CD4-positive, alpha-beta T cell treated with Interleukin-15 for 4 hours (primary cell): Measurements from ENCODE around the gene HYLS1.

ENCODE experiments used
- DNase-seq: peaks from one replicate; pipeline ENCODE4 v3.0.0-alpha.2; 2020; ENCODE audit warnings: low spot score

HYLS1 gene

DNA sequence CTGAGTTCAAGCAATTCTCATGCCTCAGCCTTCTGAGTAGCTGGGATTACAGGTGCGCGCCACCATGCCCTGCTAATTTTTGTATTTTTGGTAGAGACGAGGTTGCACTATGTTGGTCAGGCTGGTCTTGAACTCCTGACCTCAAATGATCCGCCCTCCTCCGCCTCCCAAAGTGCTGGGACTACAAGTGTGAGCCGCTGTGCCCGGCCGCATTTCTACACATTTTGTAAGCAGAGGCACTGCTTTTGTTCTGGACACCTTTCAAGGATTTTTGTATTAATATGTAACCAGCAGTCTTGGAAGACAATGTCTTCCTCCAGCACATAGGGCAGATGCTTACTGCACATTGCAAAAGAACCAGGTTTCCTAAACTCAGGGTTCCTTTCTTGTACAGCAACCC lies 47.0 kb downstream of the HYLS1 start:
- DNase-seq, result no peak

DNA sequence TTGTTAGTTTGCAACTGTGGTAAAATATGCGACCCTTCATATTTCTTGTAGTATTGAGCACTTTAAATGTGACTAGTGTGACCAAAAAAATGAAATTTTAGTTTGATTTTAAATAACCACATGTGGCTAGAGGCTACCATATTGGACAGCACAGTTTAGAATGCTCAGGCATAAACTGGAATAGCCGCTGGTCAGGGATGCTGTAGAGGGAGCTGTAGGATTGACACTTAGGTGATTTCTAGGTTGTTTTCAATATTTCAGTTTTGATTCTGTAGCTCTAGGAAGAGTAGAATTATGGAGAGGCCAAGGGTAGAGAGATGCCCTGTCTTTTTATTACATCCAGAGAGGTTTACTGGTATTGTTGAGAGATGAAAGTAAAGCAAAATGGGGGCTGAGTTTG lies 47.6 kb downstream of the HYLS1 start:
- DNase-seq, result no peak

DNA sequence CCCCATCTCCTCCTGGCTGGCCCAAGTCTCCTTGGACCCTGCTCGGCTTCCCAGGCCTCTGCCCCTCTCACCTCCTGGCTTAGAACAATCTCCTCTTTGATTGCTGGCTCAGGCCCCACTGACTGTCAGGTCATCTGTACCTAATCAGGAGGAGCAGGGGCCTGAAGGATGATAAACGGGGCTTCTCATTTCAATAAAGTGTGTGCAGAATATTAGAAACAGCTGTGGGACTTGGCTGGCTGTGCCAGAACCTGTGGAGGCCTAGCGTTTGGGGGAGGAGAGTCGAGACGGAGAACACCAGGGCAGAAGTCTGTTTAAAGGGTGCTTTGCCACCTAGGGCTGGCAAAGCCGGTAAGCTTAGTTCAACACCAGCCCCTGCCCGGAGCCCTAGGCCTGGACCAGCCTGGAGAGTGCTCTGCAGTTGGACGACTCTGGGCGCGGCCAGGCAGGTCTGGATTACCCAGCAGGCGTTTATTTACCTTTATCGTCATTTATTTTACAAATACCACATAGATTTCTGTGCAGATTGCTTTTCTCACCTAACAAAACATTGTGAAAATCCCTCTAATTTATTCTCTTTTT lies 48.2 kb downstream of the HYLS1 start:
- DNase-seq, result no peak

DNA sequence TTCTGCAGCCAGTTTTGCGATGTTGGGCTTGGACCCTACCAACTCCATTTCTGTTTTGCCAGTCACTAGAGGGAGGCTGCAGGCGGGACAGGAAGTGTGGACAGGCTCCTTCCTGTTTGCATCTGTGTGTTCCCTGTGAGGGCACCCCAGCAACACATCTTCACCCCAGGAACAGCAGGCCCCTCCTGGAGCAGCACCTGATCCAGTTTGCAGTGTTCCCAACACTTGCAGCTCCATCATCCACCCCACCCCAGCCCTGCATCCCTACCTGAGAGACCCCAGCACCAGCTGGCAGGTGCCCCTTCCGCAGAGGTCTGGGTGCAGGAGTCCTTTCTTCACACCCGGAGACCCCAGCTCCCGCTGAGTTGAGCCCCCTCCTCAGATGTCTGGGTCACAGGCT lies 51.0 kb downstream of the HYLS1 start:
- no peak for DNase-seq

DNA sequence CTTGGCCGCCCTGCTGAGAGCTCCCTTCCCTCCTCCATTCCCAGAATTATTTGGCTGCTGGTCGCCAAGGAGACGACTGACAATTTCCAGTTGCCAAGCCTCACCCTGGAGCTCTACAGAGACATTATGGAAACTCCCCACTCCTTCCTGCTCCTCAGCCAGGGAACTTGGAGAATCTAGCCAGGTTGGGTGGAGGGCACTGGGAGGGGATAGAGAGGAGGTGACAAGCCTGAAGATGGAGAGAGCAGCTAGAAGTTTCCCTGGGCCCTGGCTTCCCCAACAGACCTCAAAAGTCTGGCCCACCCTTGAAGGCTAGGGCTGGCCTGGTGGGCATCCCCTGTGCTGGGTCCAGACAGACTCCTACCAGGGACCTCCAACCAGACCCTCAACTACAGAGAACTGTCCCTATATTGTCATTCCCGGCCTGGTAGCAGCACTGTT lies 51.6 kb downstream of the HYLS1 start:
- no peak for DNase-seq

DNA sequence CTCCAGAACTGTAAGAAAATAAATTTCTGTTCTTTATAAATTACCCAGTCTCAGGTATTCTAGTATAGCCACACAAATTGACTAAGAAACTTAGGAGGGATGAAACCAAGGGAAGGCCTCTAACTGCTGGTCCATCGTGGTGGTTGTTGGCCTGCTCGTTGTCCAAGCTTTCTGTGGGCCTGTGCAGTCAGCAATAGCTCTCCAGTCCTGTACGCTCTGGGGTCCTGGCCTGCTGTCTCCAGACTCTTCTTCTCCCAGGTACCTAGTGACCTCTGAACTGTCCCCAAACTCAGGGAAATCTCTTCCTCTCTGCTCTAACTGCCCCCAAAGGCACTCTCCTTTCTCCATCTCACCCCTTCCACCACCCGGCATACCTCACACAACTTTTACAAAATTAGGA lies 52.7 kb downstream of the HYLS1 start:
- DNase-seq, result no peak

DNA sequence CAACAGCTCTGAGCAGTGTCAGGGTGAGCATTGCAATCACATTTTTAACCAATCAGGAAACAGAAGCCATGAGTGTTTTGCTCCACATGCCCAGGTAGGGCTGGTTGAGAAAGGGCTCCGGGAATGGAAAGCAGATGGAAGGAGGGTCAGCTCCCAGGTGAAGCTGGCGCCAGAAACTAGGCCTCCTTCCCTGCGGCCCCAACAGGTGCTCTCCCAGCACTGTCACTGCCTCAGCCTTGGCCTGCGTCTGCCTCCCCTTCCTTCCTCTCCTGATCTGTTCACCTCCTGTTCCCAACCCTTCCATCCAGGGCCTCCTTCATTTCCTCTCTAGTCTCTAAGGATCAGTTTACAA lies 53.8 kb downstream of the HYLS1 start:
- DNase-seq, result no peak

DNA sequence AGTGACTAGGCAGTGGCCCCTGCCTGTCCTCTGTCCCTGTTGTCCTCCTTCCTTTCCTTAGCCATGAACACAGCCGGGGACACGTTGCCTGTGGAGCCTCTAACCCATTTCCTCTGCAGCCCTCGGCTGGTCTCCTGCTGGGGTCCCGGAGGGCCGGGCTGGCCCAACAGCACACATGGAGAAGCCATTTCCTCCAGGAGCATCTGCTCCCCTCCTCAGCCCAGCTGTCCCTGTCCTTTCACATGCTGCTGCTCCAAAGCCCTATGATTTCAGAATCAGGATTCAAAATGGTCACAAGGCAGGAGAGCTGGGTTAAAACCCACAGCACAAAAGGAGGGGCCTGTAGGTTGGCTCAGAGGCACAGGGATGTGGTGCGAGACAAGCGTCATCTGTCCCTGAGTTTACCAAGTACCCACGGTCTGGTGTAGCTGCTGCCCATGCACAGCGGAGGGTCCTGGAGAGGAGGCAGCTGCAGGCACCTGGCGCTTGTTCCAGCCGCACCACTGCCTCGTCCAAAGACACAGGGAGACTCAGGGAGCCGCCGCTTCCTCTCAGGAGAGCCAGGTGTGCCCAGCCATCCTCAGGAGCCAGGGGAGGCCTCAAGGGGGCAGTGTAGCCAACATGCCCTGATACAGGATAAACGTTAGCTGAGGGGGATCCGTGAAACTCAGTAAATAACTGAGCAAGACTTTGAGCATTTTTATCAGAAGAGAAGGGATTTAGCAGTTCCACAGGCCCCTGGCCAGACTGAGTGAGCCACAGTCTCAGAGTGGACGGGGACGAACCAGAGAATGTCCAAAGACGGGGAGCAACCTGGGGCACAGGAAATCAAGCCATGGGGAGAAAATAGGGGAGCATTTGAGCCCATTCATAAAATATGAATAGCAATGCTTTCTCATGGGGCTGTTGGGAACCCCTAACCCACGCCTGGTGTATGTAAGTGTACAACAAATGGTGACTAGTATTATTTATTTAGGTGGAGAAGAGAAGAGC lies 54.4 kb downstream of the HYLS1 start:
- peak; percentile 7 for DNase-seq

DNA sequence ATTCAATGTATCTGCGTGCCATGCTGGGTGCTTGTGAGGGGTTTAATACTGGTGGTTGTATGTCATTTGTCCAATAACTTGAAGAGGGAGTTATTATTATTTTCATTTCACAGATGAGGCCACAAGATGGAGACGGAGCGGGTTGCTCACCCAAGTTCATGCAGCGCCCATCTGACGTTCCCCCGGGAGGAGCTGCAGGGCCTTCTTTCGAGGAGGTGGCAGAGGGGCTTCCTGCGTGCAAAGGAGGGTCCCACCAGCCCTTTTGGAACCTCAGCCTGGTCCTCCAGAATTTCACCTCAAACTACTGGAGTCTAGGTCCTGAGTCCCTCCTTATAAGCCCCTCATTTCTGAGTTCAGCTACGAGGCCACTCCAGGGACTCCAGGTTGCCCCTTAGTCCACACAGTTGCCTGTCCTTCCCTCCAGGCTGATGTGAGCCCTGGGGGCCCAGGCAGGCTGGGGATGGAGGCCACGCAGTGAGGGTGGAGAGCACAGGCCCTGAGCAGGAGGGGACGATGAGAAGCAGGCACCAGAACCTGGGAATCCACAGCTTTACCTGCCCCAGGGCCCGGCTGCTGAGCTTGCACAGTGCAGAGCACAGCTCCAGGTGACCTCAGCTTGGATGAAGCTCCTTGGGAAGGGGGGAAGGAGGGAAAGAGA lies 55.4 kb downstream of the HYLS1 start:
- DNase-seq, result no peak

DNA sequence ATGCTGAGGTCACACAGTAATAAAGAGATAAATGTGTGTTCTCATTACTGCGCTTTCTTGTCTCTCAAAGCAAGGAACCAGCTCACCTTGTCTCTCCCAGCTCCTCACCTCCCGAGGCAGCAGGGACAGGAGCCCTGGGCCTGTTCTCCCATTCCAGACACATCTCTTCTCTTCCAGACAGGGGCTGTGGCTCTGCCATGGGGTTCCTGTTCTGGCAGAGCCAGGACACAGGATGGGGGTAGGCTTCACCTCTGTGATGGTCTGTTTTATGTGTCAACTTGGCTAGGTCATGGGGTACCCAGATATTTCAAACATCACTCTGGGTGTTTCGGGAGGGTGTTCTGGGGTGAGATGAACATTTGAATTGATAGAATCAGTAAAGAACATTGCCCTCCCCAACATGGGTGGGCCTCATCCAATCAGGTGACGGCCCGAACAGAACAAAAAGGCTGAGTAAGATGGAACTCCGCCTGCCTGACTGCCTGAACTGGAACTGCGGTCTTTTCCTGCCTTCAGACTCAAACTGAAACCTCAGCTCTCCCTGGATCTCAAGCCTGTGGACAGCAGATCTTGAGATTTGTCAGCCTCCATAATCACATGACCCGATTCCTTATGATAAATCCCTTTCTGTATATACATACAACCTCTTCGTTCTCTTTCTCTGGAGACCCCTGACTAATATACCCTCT lies 56.3 kb downstream of the HYLS1 start:
- DNase-seq, result no peak

DNA sequence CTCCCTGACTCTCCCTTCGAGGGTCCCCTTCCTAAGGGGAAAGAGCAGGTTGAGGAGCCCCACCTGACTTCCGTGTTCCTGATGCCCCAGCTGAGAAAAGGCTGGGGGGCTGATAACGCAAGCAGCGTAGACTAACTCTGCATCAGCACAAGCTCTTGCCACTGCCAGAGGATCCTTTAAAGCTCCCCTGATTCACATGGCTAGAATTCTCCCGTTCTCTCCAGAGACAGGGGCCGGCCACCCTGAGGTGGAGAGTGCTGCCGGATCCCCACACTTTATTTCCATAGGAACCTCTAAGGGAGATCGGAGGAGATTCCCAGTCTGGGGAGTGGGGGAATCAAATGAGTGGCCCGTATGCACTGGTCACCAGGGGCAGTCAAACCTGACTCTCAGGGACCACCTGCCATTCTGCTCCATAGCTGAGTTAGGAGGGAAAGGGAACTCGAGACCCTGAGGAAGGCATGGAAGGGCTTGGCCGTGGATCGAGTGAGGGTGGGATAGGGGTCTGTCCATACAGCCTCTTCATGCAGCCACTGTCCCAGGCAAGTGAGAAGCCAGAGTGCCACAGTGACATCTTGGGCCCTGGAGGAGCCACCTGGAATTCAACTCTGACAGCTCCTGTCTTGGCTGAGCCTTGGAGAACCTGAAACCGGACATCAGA lies 57.0 kb downstream of the HYLS1 start:
- DNase-seq, result no peak

DNA sequence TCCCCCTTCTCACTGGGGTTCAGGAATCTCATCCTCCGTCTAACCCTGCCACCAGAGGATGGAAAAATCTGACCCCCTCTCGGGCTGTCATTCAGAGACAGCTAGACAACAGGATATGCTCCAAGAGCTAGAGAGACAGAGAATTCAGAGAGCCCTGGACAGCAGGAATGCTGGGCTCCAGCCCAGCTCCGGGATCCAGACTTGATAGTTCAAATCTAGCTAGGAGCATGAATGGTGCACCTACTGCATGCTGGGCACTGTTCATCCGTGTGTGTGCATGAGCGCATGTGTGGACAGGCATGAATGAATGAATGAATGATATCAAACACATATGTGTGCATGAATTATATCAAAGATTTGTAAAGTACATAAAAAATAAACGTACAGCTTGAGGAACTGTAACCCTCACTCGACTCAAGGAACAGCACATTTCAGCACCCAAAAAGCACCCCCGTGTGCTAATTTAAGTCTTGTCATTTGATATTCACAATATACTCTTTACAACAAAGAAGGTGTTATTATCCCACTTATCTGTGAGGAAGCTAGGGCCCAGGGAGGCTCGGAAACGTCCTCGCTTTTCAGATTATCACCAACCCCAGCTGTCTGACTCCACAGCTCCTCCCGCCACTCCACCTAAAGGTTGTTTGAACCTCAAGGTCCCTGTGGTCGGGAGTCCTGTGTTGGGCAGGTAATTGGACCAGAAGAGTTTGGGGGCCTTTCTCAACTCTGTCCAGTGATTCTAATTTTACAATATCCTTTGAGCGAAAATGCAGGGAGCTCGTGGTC lies 57.7 kb downstream of the HYLS1 start:
- DNase-seq, result no peak

DNA sequence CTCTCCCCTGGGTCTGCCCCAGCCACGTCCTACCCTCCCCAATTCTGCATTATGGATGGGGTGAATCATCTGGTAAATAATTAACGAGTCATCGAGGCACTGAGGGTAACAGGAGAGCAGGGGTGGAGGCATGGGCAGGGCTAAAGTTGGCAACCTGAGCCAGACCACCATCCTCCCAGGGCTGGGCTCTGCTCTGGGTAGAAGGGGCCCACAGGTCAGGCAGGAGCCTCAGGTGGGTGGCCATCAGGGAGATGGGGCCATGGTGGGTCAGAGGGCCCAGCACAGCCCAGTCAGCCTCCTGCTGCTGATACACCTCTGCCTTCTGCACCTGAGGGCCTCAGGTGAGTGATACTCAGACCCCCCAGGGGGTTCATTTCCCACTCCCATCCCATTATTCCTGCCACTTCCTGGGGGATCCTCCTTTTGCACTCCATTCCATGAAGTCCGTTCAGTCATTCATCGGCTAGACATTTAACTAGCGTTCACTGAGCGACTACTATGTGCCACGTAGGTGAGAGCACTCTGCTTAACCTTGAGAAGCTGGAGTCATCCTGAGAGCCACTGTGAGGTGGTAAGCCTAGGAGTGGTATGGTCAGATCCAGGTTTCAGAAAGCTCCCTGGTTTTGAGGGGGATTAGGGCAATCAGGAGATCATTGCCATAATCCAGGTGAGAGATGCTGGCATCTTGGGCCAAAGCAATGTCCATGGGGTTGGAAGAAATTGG lies 58.5 kb downstream of the HYLS1 start, which contains the start of gene VSIG10L2:
VSIG10L2 (plus strand) TSS at position 248 of the 724 bp plus-strand sequence; CDS start at position 260, 12 bp downstream.
- DNase-seq, result no peak

DNA sequence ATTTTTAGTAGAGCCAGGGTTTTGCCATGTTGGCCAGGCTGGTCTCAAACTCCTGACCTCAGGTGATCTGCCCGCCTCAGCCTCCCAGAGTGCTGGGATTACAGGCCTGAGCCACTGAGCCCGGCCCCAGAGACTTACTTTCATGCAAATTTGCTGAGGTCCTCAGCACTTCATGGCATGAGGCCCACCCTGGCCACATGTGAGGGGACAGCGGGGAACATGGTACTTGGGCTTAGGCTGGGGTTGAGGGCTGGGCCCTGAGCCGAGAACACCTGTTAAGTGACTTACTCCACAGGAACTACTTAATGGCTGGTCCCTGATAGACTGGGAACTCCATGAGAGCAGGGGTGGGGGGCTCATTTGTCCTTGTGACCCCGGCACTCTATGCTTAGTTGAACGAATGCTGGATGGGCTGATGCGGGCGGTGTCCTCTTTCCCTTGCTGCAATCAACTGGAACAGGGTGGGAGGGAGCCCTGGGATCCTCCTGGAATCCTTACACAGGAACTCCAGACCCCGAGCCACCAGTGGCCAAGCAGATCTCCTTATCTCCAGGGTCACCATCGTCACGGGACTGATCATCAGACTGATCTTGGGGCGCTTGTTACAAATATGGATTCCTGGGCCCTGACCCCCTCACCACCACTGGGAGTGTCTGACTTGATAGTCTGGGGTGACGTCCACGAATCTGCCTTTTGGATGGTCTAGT lies 59.4 kb downstream of the HYLS1 start:
- no peak for DNase-seq

DNA sequence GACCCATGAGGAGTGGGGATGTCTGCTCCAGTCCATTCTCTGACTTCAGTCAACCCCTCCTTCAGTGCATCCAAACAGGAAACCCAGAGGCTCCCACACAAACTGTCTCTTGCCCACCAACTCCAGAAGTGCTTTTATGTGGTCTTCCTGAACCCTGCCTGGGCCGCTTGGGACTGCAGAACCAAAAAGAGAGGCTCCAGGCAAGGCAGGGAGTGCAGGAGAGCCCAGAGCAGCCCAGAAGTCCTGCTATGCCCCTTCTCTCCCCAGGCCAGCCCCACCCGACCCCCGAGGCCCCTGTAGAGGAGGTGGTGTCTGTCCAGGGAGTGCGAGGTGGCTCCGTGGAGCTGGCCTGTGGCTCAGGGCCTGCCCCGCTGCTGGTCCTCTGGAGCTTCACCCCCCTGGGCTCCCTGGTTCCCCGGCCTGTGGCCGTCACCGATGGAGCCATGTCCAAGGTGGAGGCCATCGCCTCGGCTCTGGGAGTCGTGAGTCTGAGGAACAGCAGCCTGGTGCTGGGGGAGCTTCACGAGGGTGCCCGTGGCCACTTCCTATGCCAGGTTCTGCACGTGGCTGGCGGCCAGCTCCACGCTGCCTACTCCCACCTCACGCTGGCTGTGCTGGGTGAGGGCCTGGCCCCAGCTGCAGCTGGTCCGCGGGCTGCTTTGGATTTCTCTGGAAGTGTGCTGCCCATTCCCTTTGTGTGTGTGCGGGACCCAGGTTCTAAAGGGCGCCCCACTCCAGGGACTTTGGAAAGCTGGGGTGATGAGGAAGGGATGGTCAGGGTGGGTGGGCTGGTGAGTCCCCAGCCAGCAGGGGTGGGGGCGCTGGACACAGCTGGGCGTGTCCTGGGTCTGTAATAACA lies 60.2 kb downstream of the HYLS1 start:
- no peak for DNase-seq

DNA sequence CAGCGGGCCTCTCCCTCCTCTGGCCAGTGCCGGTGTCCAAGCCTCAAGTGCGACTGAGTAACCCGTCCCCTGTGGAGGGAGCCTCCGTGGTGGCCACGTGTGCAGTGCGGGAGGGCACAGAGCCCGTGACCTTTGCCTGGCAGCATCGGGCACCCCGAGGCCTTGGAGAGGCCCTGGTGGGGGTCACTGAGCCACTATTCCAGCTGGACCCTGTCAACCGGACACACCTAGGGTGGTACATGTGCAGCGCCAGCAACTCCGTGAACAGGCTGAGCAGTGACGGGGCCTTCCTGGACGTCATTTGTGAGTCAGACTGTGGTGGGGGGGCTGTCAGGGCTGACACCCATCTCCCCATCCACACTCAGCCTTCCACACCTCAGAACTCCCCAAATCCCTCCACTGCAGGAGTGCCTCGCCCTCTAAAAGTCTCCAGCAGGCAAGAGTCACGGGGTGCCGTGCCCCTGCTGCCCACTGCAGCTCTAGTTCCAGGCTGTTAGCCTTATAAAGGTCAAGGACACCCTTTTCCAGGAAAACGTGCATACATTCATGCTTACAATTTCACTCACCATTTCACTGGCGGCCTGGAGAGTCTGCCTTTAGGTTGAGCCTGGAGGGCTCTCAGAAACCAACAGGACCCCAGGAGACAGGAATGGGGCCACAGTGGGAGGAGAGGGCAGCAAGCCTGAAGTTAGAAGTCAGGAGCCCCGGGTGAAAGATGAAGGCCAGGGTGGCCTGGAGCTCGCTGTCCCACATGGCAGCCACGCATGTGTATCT lies 61.0 kb downstream of the HYLS1 start:
- no peak for DNase-seq

DNA sequence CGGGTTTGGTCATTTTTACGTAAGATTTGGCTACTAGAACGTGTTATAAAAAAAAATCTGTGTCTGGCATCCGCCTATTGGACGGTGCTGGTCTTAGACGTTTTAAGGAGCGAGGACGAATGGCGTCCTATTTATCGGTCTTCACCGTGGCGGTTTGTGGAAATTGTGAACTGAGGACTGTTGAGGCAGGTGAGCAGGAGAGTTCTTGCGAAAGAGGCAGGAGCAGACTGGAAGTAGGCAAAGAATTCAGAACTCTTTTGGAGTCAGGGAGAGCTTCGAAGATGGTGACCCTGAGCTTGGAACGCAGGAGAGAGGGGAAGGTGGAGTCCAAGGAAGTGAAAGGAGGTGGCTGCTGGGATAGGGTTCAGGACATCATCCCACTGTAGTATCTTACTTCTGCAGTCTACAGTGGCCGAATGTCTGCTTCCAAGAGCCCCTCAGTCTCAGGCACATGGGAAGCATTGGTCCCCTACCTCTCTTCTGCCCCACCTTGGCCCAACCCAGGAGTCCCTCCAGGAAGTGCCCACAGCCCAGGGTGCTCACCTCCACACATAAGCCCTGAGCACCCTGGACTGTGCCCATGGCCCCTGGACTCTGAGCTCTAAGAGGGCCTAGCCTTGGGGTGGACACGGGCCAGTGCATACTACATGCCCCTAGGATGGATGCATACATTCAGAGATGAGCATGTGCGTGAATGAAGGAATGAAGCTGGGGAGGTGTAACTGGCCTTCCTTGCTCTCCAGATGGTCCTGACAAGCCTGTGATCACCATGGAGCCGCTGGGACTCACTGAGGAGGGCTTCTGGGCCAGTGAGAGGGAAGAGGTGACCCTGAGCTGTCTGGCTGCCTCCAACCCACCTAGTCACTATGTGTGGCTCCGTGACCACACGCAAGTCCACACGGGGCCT lies 62.1 kb downstream of the HYLS1 start:
- no peak for DNase-seq
